K562 (cell line): ENCODE measurements around the gene BNIP3. TPM values are rescaled to one million over a fixed set of nuclear protein-coding genes. Genes with fewer than 3 reads are reported as not detected.

Experiments
- ATAC-seq: fragments of 200-7000 bp; cut with Tn5 transposase; 3 replicates; pipeline ENCODE4 v1.9.1; 2020; ENCODE audit warnings: moderate library complexity
- BruUV-seq: library from RNA; stranded (reverse); fragments of 400-500 nt; replicated peaks from 2 replicates; lab custom pipeline; 2021; lab: Mats Ljungman, UMichigan
- CTCF ChIA-PET: fragments of 300-600 bp; formaldehyde crosslinking; extraction: SDS; loops from one replicate; lab custom pipeline; 2021; ENCODE audit warnings: low intra/inter-chr PET ratio; lab: Yijun Ruan, JAX
- POLR2A ChIA-PET: fragments of 300-600, 350-650 bp; sonication (Branson Sonifier 250); formaldehyde crosslinking; extraction: SDS; loops from one replicate; lab custom pipeline; 2021; ENCODE audit warnings: antibody characterized with exemption, inconsistent platforms; lab: Yijun Ruan, JAX
- DNase-seq, 4 experiments: peaks; one replicate each; pipeline versions ENCODE4 v3.0.0 to v3.0.0-alpha.2; 2011 to 2018; ENCODE audit warnings: low spot score in 3 of 4, mixed read lengths in 3 of 4; ENCODE audit errors: extremely low read depth in 1 of 4
- FAIRE-seq: peaks from 2 replicates; lab custom pipeline; 2011; peaks lifted over from hg19 to GRCh38; lab: Jason Lieb, UNC
- H2AFZ ChIP-seq: 2 replicates; pipeline ENCODE4 v1.6.0; 2011; ENCODE audit warnings: low read depth, low read length, control low read depth, inconsistent platforms
- H3K27ac ChIP-seq: fragments of 200-600 bp; 3 replicates; pipeline ENCODE4 v1.8.0; 2011; ENCODE audit warnings: low read depth, mild to moderate bottlenecking, control low read depth, inconsistent platforms, low read length, moderate library complexity, mixed read lengths; ENCODE audit errors: extremely low read depth
- H3K27me3 ChIP-seq, 2 experiments: fragments of 300-600 bp in 1 of 2; 2 replicates in 1 of 2; 3 replicates in 1 of 2; pipeline versions ENCODE4 v1.6.0 to v1.8.0; 2011; ENCODE audit warnings: inconsistent platforms in 2 of 2, low read length in 2 of 2, mild to moderate bottlenecking in 1 of 2, mixed read lengths in 1 of 2, moderate library complexity in 1 of 2; ENCODE audit not compliant: control insufficient read depth in 2 of 2, insufficient read depth in 2 of 2
- H3K36me3 ChIP-seq: fragments of 300-600 bp; 3 replicates; pipeline ENCODE4 v1.8.0; 2011; ENCODE audit warnings: mild to moderate bottlenecking, low read length, inconsistent platforms; ENCODE audit not compliant: control insufficient read depth, insufficient read depth
- H3K4me1 ChIP-seq, 2 experiments: fragments of 200-600 bp in 1 of 2; replicated peaks in 1 of 2; 2 replicates in 1 of 2; 3 replicates in 1 of 2; pipeline versions ENCODE4 v1.5.1 to v1.8.0; 2011; ENCODE audit warnings: inconsistent platforms in 2 of 2, low read length in 2 of 2, mild to moderate bottlenecking in 1 of 2, mixed read lengths in 1 of 2, moderate library complexity in 1 of 2; ENCODE audit not compliant: control insufficient read depth in 2 of 2, insufficient read depth in 2 of 2
- H3K4me2 ChIP-seq: 2 replicates; pipeline ENCODE4 v1.6.1; 2011; ENCODE audit warnings: low read length, control low read depth, inconsistent platforms, mixed read lengths; ENCODE audit not compliant: insufficient read depth
- H3K4me3 ChIP-seq: fragments of 200-600 bp; sonication (generic), shearing (Covaris generic); 2 replicates; pipeline ENCODE4 v1.5.1; 2016; ENCODE audit warnings: control low read depth, inconsistent platforms
- H3K79me2 ChIP-seq: fragments of 200-600 bp; 3 replicates; pipeline ENCODE4 v1.8.0; 2011; ENCODE audit warnings: low read length, inconsistent platforms; ENCODE audit not compliant: control insufficient read depth, insufficient read depth
- H3K9ac ChIP-seq, 2 experiments: 2 replicates each; pipeline versions ENCODE4 v1.6.0 to v1.6.1; 2011; ENCODE audit warnings: low read depth in 2 of 2, low read length in 2 of 2, control low read depth in 1 of 2, inconsistent platforms in 1 of 2, mild to moderate bottlenecking in 1 of 2, mixed read lengths in 1 of 2; ENCODE audit not compliant: insufficient read depth in 1 of 2
- H3K9me1 ChIP-seq: one replicate; pipeline ENCODE4 v1.6.0; 2011; ENCODE audit warnings: inconsistent platforms, mild to moderate bottlenecking, low read length, moderate library complexity; ENCODE audit not compliant: control insufficient read depth, insufficient read depth
- H3K9me3 ChIP-seq: replicated peaks from 2 replicates; pipeline ENCODE4 v1.5.1; 2011; ENCODE audit warnings: low read depth, low read length, inconsistent platforms; ENCODE audit not compliant: control insufficient read depth, insufficient read depth
- H4K20me1 ChIP-seq: replicated peaks from 2 replicates; pipeline ENCODE4 v1.6.1; 2011; ENCODE audit warnings: low read length, inconsistent platforms, mixed read lengths; ENCODE audit not compliant: control insufficient read depth, insufficient read depth
- CBFA2T2 ChIP-seq: fragments of 450-650 bp; conservative IDR thresholded peaks from 2 replicates; pipeline ENCODE4 v1.6.1; 2017; ENCODE audit warnings: mild to moderate bottlenecking
- CBX8 ChIP-seq: fragments of 200-600 bp; sonication (generic); IDR thresholded peaks from 2 replicates; pipeline ENCODE4 v1.6.1; 2012; ENCODE audit warnings: borderline replicate concordance, mixed run types, low read depth, mild to moderate bottlenecking, moderate library complexity, mixed read lengths, low read length, control low read depth, inconsistent platforms; ENCODE audit not compliant: poor library complexity, severe bottlenecking; ENCODE audit errors: extremely low read depth
- DEAF1 ChIP-seq: fragments of 450-650 bp; formaldehyde crosslinking; IDR thresholded peaks from 2 replicates; pipeline ENCODE4 v1.4.0; 2020; ENCODE audit warnings: mild to moderate bottlenecking, moderate library complexity
- EWSR1 ChIP-seq: fragments of 450-650 bp; IDR thresholded peaks from 2 replicates; pipeline ENCODE4 v1.6.1; 2018; ENCODE audit warnings: borderline replicate concordance, mild to moderate bottlenecking, low read depth, moderate library complexity; ENCODE audit not compliant: partially characterized antibody
- MCM5 ChIP-seq: fragments of 450-650 bp; IDR thresholded peaks from 2 replicates; pipeline ENCODE4 v1.6.1; 2016; ENCODE audit warnings: low read depth
- NFXL1 ChIP-seq: fragments of 450-650 bp; formaldehyde crosslinking; IDR thresholded peaks from 2 replicates; pipeline ENCODE4 v1.4.0; 2021; ENCODE audit warnings: mild to moderate bottlenecking
- POLR3A ChIP-seq: IDR thresholded peaks from 2 replicates; pipeline ENCODE4 v1.6.1; 2011; ENCODE audit warnings: borderline replicate concordance, mild to moderate bottlenecking, moderate library complexity; ENCODE audit not compliant: insufficient read length, insufficient read depth; ENCODE audit errors: extremely low read depth
- SMARCC2 ChIP-seq: fragments of 450-650 bp; IDR thresholded peaks from 2 replicates; pipeline ENCODE4 v1.6.1; 2017; ENCODE audit warnings: antibody characterized with exemption, moderate library complexity, mild to moderate bottlenecking, low read depth
- TOE1 ChIP-seq, 2 experiments: fragments of 450-650 bp in 1 of 2; sonication (generic) in 1 of 2; formaldehyde crosslinking in 1 of 2; IDR thresholded peaks; 2 replicates each; pipeline versions ENCODE4 v1.7.1 to v1.8.0; 2016 to 2022; ENCODE audit warnings: borderline replicate concordance in 2 of 2, mild to moderate bottlenecking in 2 of 2, antibody characterized with exemption in 1 of 2, inconsistent platforms in 1 of 2, low read depth in 1 of 2, missing genetic modification reagents in 1 of 2, moderate library complexity in 1 of 2
- ZNF121 ChIP-seq: sonication (generic); formaldehyde crosslinking; conservative IDR thresholded peaks from 2 replicates; pipeline ENCODE4 v1.8.0; 2022; ENCODE audit warnings: missing genetic modification reagents
- ZNF253 ChIP-seq: fragments of 250-450 bp; sonication (Bioruptor Pico); conservative IDR thresholded peaks from 2 replicates; pipeline ENCODE4 v1.6.1; 2021; ENCODE audit warnings: mild to moderate bottlenecking
- ZNF395 ChIP-seq: fragments of 200-800 bp; sonication (Bioruptor generic); IDR thresholded peaks from 2 replicates; pipeline ENCODE4 v1.6.1; 2017; ENCODE audit warnings: missing genetic modification characterization, missing compliant biosample characterization
- WGBS: fragments of 100-300 bp; shearing (Covaris generic); methylation state at CpG from one replicate; pipeline ENCODE4 v1.1.6; 2016; ENCODE audit warnings: low coverage, mixed read lengths; ENCODE audit not compliant: insufficient coverage; ENCODE audit errors: missing lambda C conversion rate; 5-methylcytosine and 5-hydroxymethylcytosine counted together
- in situ Hi-C: fragments of 300-500 bp; cut with MboI; formaldehyde crosslinking; loops from 4 replicates; pipeline ENCODE4 v1.15.0; 2018; ENCODE audit warnings: inconsistent platforms, mixed read lengths
- intact Hi-C: fragments of 100-400 bp; cut with micrococcal nuclease; formaldehyde crosslinking; loops from 2 replicates; pipeline ENCODE4 v1.14.2; 2022
- polyA plus RNA-seq, 8 experiments: library from polyadenylated mRNA; depleted of rRNA in 4 of 8; stranded (reverse) in 5 of 8; unstranded in 3 of 8; fragments of >200 nt; fragmentation: Nextera tagmentation in 2 of 8; fragmentation: Illumina TruSeq in 1 of 8; extraction: Ambion mirVana in 2 of 8; extraction: Trizol in 1 of 8; gene quantifications; 2 replicates each; pipeline versions ENCODE4 v1.2.1 to v1.2.3, GENCODE V29; 2011 to 2014; ENCODE audit warnings: inconsistent platforms in 1 of 8, missing spikeins in 1 of 8
- total RNA-seq, 7 experiments: library from RNA; depleted of rRNA in 6 of 7; stranded (reverse); fragments of >200 nt in 6 of 7; fragmentation: Illumina TruSeq in 2 of 7; extraction: Trizol in 2 of 7; gene quantifications; 2 replicates each; pipeline versions ENCODE4 v1.2.1 to v1.2.3, GENCODE V29; 2011 to 2021; ENCODE audit warnings: low replicate concordance in 1 of 7

The BNIP3 gene
- total and polyA plus RNA-seq, 9 of the 15 experiments (the other 6 are each of a cell fraction or from before 2014, with no cell fraction given) = 9.2 to 119 (median 42.2) TPM

GRCh38 chr10:131926253-131926652, 55.5 kb downstream of the BNIP3 start:
- 98% methylated on average over 10 of the region's 10 CpGs for WGBS
- no TSS peak for BruUV-seq
- POLR2A ChIA-PET = interaction anchor here (0.6 to 2.7 kb wide), 3 partner anchors 12 to 29 kb away, joined by 3 to 14 read pairs (median 8); no protein-coding TSS in a partner anchor

GRCh38 chr10:131925716-131926115, 56.0 kb downstream of the BNIP3 start:
- Histone ChIP-seq H3K4me3 (no peak overlapping the region), H3K4me2 (no peak overlapping the region), H3K9me3 (peaks cover 2% of the 10 kb centered on the region; the same call in 1 of the 2 replicates), H3K4me1 (peaks cover 39 to 46% of the 10 kb centered on the region in 2 experiments), H3K36me3 (peaks cover 43% of the 10 kb centered on the region; the same call in 2 of the 3 replicates), H3K9me1 (peaks cover 7% of the 10 kb centered on the region), H3K9ac (no peak overlapping the region), H2AFZ (no peak overlapping the region), H3K27ac (no peak overlapping the region), H4K20me1 (peaks cover 4% of the 10 kb centered on the region; the same call in 1 of the 2 replicates), H3K27me3 (no peaks in the 10 kb centered on the region; a peak in 1 of 5 replicates), H3K79me2 (peaks cover 100% of the 10 kb centered on the region)
- no peak for FAIRE-seq
- ChIA-PET POLR2A (interaction anchor here (2.7 kb wide), 1 partner anchor 15 kb away, joined by 8 read pairs; no protein-coding TSS in a partner anchor), CTCF (no interaction called here)
- DNase-seq = no peak
- BruUV-seq = no TSS peak
- no peak for ATAC-seq
- intact Hi-C loops = no loop called here
- 97% methylated on average over 6 of the region's 9 CpGs for WGBS
- in situ Hi-C loops = no loop called here
- TF ChIP-seq ZNF395 (CRISPR knock-in tag) (no peak), CBX8 (no peak), ZNF253 (CRISPR knock-in tag) (no peak), TOE1 (IDR thresholded peaks at IDR 0.05; ENCODE audit: borderline replicate concordance) (no peak), TOE1 (CRISPR knock-in tag; IDR thresholded peaks at IDR 0.05; ENCODE audit: borderline replicate concordance, low read depth) (no peak), POLR3A (no peak), MCM5 (no peak), EWSR1 (no peak), CBFA2T2 (no peak), NFXL1 (no peak), DEAF1 (CRISPR knock-in tag) (no peak)

More at GRCh38 chr10:131926253-131926652, 55.5 kb downstream of the BNIP3 start:
- H3K27me3 ChIP-seq = no peaks in the 10 kb centered on the region; a peak in 1 of 5 replicates
- H4K20me1 ChIP-seq = peaks cover 4% of the 10 kb centered on the region; the same call in 1 of the 2 replicates
- H3K4me3 ChIP-seq = no peak overlapping the region
- peaks cover 2% of the 10 kb centered on the region; the same call in 1 of the 2 replicates for H3K9me3 ChIP-seq
- peaks cover 3% of the 10 kb centered on the region for H3K9me1 ChIP-seq
- CTCF ChIA-PET = no interaction called here
- peaks cover 40% of the 10 kb centered on the region; the same call in 2 of the 3 replicates for H3K36me3 ChIP-seq
- ATAC-seq = no peak
- DNase-seq = no peak
- H3K4me1 ChIP-seq = peaks cover 41% of the 10 kb centered on the region in 2 experiments
- TF ChIP-seq ZNF121 (peak; percentile 50; the same call in 1 of the 2 replicates), SMARCC2 (no peak)
- TF ChIP-seq, all 486 proteins: peak for 1
- FAIRE-seq = no peak
- H3K79me2 ChIP-seq = peaks cover 100% of the 10 kb centered on the region
- intact Hi-C loops = no loop called here
- H3K9ac ChIP-seq = no peak overlapping the region; a peak in 1 of 4 replicates
- H2AFZ ChIP-seq = no peak overlapping the region
- no peak overlapping the region for H3K4me2 ChIP-seq
- in situ Hi-C loops = no loop called here
- peak overlapping the region; percentile 52; the same call in 1 of the 3 replicates for H3K27ac ChIP-seq
